Glutamatergic neuron (in vitro differentiated cells): ENCODE measurements around the gene TRIM31. TPM values are rescaled to one million over a fixed set of nuclear protein-coding genes. Genes with fewer than 3 reads are reported as not detected.

ENCODE experiments used
- DNase-seq: peaks from one replicate; pipeline ENCODE4 v3.0.0; 2022
- H3K27ac Mint-ChIP-seq: one replicate; pipeline ENCODE4 v1.8.0; 2020; ENCODE audit warnings: mild to moderate bottlenecking, mixed read lengths, inconsistent platforms; ENCODE audit not compliant: unreplicated experiment
- H3K27me3 Mint-ChIP-seq: one replicate; pipeline ENCODE4 v1.8.0; 2020; ENCODE audit warnings: mild to moderate bottlenecking, moderate library complexity, mixed read lengths, inconsistent platforms; ENCODE audit not compliant: unreplicated experiment
- H3K36me3 Mint-ChIP-seq: one replicate; pipeline ENCODE4 v1.8.0; 2020; ENCODE audit warnings: mild to moderate bottlenecking, mixed read lengths, inconsistent platforms; ENCODE audit not compliant: unreplicated experiment
- H3K4me1 Mint-ChIP-seq: one replicate; pipeline ENCODE4 v1.8.0; 2020; ENCODE audit warnings: mild to moderate bottlenecking, low read depth, mixed read lengths, inconsistent platforms; ENCODE audit not compliant: unreplicated experiment
- H3K4me3 Mint-ChIP-seq: one replicate; pipeline ENCODE4 v1.8.0; 2020; ENCODE audit warnings: mild to moderate bottlenecking, mixed read lengths, inconsistent platforms; ENCODE audit not compliant: unreplicated experiment
- H3K9me3 Mint-ChIP-seq: one replicate; pipeline ENCODE4 v1.8.0; 2020; ENCODE audit warnings: mild to moderate bottlenecking, moderate library complexity, mixed read lengths, inconsistent platforms; ENCODE audit not compliant: unreplicated experiment
- CTCF ChIP-seq: fragments of 200-600 bp; sonication (generic); IDR thresholded peaks from one replicate; pipeline ENCODE4 v1.5.0; 2021; ENCODE audit not compliant: partially characterized antibody, unreplicated experiment
- total RNA-seq: library from RNA; stranded (reverse); fragmentation: NEBNext Ultra II Directional; extraction: Animal tissue kit (Norgen Biotek cat#: 25700); gene quantifications from one replicate; pipeline ENCODE4 v1.2.1, GENCODE V29; 2021; ENCODE audit not compliant: unreplicated experiment

Gene TRIM31
- total RNA-seq, 1 donor from 2014 or later: not detected

DNA sequence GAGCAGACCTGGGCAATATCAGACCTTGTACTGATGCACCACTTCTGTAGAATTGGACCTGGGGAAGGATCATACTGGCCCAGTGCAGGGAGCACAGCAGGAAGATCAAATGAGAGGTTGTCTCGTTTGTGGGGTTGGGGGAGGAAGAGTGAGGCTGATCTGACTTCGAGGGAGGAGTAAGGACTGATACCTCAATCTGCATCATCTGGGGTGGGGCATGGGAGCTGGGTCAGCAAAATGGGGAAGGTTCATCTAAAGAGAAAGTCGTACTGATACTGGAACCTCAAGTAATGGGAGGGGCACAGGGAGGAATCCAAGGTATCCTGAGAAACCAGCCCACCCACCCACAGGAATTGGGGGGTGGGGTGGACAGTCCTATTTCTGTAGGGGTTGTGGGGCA, 41.0 kb downstream of the TRIM31 start:
- peaks cover 18% of the 10 kb centered on the region for H3K4me1 Mint-ChIP-seq
- no peak for DNase-seq
- peaks cover 30% of the 10 kb centered on the region for H3K27me3 Mint-ChIP-seq
- peaks cover 17% of the 10 kb centered on the region for H3K36me3 Mint-ChIP-seq
- H3K9me3 Mint-ChIP-seq: peaks cover 15% of the 10 kb centered on the region
- no peak overlapping the region for H3K27ac Mint-ChIP-seq
- no peak for TF ChIP-seq CTCF
- H3K4me3 Mint-ChIP-seq: peak overlapping the region; percentile 43

GRCh38 chr6:30071081-30071818, 41.6 kb downstream of the TRIM31 start:
- peaks cover 19% of the 10 kb centered on the region for H3K4me1 Mint-ChIP-seq
- H3K36me3 Mint-ChIP-seq: peaks cover 17% of the 10 kb centered on the region
- peak; percentile 66 for DNase-seq
- H3K27me3 Mint-ChIP-seq: peaks cover 29% of the 10 kb centered on the region
- H3K9me3 Mint-ChIP-seq: peaks cover 17% of the 10 kb centered on the region
- H3K4me3 Mint-ChIP-seq: peak overlapping the region; percentile 75
- no peak for TF ChIP-seq CTCF
- no peak overlapping the region for H3K27ac Mint-ChIP-seq

DNA sequence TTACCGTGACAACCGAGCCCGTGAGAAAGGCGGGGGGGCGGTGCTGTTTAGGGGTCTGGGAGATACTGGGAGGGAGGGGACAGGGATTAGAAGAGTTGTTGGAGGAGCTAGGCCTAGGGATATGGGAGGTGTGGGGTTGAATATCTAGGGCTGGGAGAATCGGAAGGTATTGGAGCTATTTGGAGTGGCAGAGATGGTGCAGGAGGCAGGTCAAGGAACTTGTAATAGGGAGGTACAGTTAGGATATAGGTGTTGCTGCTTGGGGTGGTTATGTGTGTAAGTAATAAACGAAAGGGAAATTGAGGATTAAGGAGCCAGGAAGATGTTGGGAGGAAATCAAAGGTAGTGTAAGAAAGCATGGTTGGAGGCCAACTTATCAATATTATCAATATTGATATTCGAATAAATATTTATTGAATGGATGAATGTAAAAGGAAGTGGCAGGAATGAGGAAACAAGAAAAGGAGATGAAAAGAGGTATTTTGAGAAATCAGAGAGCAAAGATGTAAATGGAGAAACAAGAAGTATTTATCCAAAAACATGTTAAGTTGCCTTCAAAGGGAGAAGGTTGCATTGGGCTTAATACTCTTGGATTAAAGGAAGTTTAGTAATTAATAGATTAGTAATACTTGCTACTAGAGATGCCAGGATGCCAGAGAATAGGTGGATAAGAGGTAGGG, 45.3 kb downstream of the TRIM31 start:
- H3K4me1 Mint-ChIP-seq: peaks cover 20% of the 10 kb centered on the region
- DNase-seq: peak; percentile 86
- peak overlapping the region; percentile 93 for H3K4me3 Mint-ChIP-seq
- H3K27ac Mint-ChIP-seq: peak overlapping the region; percentile 98
- peaks cover 12% of the 10 kb centered on the region for H3K9me3 Mint-ChIP-seq
- peaks cover 17% of the 10 kb centered on the region for H3K36me3 Mint-ChIP-seq
- peaks cover 21% of the 10 kb centered on the region for H3K27me3 Mint-ChIP-seq
- TF ChIP-seq CTCF: no peak

GRCh38 chr6:30066577-30067459, 46.1 kb downstream of the TRIM31 start, which contains the start of gene PPP1R11:
Gene PPP1R11, plus strand, starts transcription at chr6:30067198. Its CDS starts 213 bp downstream, at chr6:30067411.
- DNase-seq: peak; percentile 94
- H3K4me3 Mint-ChIP-seq: peak within 1 kb of the TSS; percentile 93
- peak within 1 kb of the TSS; percentile 98 for H3K27ac Mint-ChIP-seq
- H3K27me3 Mint-ChIP-seq: peaks cover 13% of the 10 kb centered on the region
- no peak for TF ChIP-seq CTCF
- H3K9me3 Mint-ChIP-seq: peaks cover 12% of the 10 kb centered on the region
- H3K36me3 Mint-ChIP-seq: peaks cover 11% of the 10 kb centered on the region
- peaks cover 20% of the 10 kb centered on the region for H3K4me1 Mint-ChIP-seq
